Ishikawa (cell line): ENCODE data around the gene ABCC6.

ENCODE experiments used
- CEBPB ChIP-seq: IDR thresholded peaks from 2 replicates; pipeline ENCODE4 v1.6.1; 2012
- CREB1 ChIP-seq: IDR thresholded peaks from 2 replicates; pipeline ENCODE4 v1.6.1; 2012; ENCODE audit warnings: low read depth
- EGR1 ChIP-seq: IDR thresholded peaks from 2 replicates; pipeline ENCODE4 v1.6.1; 2012
- EP300 ChIP-seq: IDR thresholded peaks from 2 replicates; pipeline ENCODE4 v1.6.1; 2012; ENCODE audit warnings: borderline replicate concordance
- FOXM1 ChIP-seq: IDR thresholded peaks from 2 replicates; pipeline ENCODE4 v1.6.1; 2012; ENCODE audit warnings: low read depth, borderline replicate concordance
- RAD21 ChIP-seq: IDR thresholded peaks from 2 replicates; pipeline ENCODE4 v1.6.1; 2012; ENCODE audit warnings: low read depth
- TAF1 ChIP-seq: IDR thresholded peaks from 2 replicates; pipeline ENCODE4 v1.6.1; 2012; ENCODE audit warnings: low read depth, mild to moderate bottlenecking
- TCF12 ChIP-seq: IDR thresholded peaks from 2 replicates; pipeline ENCODE4 v1.6.1; 2012; ENCODE audit warnings: low read depth
- TEAD4 ChIP-seq: IDR thresholded peaks from 2 replicates; pipeline ENCODE4 v1.6.1; 2012
- YY1 ChIP-seq: IDR thresholded peaks from 2 replicates; pipeline ENCODE4 v1.6.1; 2012; ENCODE audit warnings: low read depth
- ZBTB7A ChIP-seq: IDR thresholded peaks from 2 replicates; pipeline ENCODE4 v1.6.1; 2012; ENCODE audit warnings: low read depth
- TF ChIP-seq, protein P1 (sequence below): IDR thresholded peaks from 2 replicates; pipeline ENCODE4 v1.6.1; 2012; ENCODE audit warnings: low read depth, mild to moderate bottlenecking

GRCh38 chr16:16124438-16124837 lies 98.9 kb downstream of the ABCC6 start:
- TF ChIP-seq RAD21, result no peak
- TF ChIP-seq FOXM1, result no peak
- no peak for TF ChIP-seq EP300
- TF ChIP-seq EGR1, result no peak
- no peak for TF ChIP-seq ZBTB7A
- TF ChIP-seq YY1, result no peak
- TF ChIP-seq CREB1, result no peak
- no peak for TF ChIP-seq CEBPB
- TF ChIP-seq TCF12, result no peak
- TF ChIP-seq TAF1, result no peak
- TF ChIP-seq TEAD4, result no peak
- TF ChIP-seq, protein P1, sequence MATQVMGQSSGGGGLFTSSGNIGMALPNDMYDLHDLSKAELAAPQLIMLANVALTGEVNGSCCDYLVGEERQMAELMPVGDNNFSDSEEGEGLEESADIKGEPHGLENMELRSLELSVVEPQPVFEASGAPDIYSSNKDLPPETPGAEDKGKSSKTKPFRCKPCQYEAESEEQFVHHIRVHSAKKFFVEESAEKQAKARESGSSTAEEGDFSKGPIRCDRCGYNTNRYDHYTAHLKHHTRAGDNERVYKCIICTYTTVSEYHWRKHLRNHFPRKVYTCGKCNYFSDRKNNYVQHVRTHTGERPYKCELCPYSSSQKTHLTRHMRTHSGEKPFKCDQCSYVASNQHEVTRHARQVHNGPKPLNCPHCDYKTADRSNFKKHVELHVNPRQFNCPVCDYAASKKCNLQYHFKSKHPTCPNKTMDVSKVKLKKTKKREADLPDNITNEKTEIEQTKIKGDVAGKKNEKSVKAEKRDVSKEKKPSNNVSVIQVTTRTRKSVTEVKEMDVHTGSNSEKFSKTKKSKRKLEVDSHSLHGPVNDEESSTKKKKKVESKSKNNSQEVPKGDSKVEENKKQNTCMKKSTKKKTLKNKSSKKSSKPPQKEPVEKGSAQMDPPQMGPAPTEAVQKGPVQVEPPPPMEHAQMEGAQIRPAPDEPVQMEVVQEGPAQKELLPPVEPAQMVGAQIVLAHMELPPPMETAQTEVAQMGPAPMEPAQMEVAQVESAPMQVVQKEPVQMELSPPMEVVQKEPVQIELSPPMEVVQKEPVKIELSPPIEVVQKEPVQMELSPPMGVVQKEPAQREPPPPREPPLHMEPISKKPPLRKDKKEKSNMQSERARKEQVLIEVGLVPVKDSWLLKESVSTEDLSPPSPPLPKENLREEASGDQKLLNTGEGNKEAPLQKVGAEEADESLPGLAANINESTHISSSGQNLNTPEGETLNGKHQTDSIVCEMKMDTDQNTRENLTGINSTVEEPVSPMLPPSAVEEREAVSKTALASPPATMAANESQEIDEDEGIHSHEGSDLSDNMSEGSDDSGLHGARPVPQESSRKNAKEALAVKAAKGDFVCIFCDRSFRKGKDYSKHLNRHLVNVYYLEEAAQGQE, result no peak
